Adipose tissue (tissue), 3 donors: ENCODE measurements around the gene SNX25. TPM values are rescaled to one million over a fixed set of nuclear protein-coding genes. Genes with fewer than 3 reads are reported as not detected.
"Not testable (repeated sequence)": the region's sequence is repeated elsewhere in the genome, so short reads cannot be mapped to it uniquely, and the experiment has no call there.

Experiments
- H3K27ac ChIP-seq: one replicate; pipeline ENCODE4 v1.5.1; 2013; ENCODE audit warnings: low read depth, low read length
- WGBS, 3 donors: extraction: QIAGEN DNeasy Blood & Tissue Kit; methylation state at CpG; one replicate each; pipeline ENCODE4 v1.1.7; 2013; 5-methylcytosine and 5-hydroxymethylcytosine counted together
- polyA plus RNA-seq, 3 donors: library from polyadenylated mRNA; stranded (reverse); fragments of 200-250 nt; gene quantifications; one replicate each; pipeline ENCODE4 v1.2.3, GENCODE V29; 2013
- donor health status: healthy with polysubstance abuse.
- donor health status: Bipolar disorder and iron deficiency.
- donor health status: healthy.

The SNX25 gene
- polyA plus RNA-seq, 3 donors: 4.3 to 7.4 (median 5.5) TPM

DNA sequence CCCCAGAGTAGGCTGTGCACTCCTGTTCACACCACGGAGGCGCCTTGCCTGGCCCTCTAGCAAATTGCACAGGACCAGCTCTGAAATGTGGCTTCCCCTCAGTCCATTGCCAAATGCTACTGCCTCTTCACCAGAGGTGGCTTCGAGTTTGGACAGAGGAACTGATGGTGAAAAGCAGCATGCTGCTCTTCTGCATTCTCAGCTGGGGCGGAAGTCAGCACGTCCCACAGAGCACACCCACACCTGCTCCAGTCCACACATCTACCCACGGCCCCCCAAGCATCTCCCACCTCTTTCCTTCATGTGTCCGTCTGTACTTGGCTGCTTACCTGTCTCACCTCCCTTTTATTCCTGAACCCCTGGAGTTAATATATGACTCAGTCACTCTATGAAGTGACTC is 142.8 kb downstream of the SNX25 start:
- WGBS, 3 donors: 86 to 91% (median 86%) methylated on average over 7 of the region's 7 CpGs
- no peak overlapping the region for H3K27ac ChIP-seq

DNA sequence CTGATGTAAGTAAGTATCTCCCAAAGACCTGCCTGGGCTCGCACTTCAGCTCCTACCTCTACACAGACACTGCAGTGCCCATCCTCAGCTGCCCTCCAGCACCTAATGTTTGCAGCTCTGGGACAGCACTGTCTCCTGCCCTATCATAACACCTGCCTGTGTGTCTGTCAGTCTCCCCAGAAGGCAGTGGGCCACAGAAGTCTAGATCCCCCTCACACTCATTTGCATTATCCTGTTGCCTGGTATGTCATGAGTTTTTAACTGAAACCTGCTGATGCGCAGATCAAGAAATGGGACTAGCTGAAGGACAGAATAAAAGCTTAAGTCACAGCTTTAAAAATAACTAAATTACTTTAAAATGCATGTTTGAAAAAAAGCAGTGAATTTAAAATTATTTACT is 143.3 kb downstream of the SNX25 start:
- WGBS, 3 donors: 95 to 100% (median 100%) methylated on average over 2 of the region's 2 CpGs

DNA sequence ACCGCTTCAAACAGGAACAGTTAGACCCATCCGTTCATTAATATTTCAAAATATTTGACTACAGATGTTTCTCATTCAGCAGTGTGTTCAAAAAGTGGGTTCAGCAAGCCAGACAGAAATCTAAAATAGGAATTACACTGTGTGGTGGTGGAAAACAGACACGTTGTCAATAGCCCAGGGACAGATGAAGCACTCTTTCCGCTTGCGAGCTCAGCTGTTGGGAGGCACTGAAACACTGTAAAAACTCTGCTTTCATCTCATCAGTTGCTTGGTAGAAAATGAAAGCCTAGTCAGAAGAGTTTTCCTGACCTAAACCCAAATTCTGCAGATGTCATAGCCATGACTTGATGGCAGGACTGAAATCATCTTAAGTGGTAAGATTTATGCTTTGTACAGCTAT is 147.8 kb downstream of the SNX25 start:
- WGBS, 3 donors: 89 to 93% (median 91%) methylated on average over 5 of the region's 5 CpGs
- no peak overlapping the region for H3K27ac ChIP-seq

More for the DNA sequence above, 143.3 kb downstream of the SNX25 start:
- no peak overlapping the region for H3K27ac ChIP-seq

DNA sequence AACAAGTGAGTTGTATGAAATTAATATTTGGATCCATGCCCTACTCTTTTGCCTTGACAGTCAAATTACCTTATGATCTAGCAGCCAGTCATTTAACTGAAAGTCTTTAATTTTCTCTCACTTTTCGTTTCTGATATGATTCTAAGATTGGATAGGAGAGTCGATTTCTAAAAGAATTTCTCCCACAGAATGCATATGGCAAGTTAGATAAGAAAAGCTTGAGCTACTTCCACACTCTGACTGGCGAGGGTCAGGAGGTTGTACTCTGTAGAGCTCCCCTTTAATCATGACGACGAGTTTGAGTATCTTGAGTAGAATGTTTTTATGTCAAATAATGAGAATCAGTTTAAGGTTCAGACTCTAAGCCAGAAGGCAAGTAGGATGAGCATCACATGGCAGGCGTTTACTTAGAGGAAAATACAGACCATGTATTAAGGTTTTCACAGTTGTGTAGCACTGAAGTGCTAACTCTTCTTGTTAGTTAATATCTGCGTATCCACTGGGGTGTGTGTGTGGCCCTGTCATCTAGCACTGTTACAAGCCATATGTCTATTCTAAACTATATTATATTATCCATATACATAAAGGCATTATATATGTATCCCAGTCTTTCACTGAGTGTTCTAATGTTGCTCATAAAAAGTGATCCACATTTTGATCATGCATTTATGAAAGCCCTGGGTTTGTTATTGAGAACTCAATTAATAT is 148.5 kb downstream of the SNX25 start:
- no peak overlapping the region for H3K27ac ChIP-seq
- 80 to 83% (median 80%) methylated on average over 7 of the region's 7 CpGs for WGBS, 3 donors

DNA sequence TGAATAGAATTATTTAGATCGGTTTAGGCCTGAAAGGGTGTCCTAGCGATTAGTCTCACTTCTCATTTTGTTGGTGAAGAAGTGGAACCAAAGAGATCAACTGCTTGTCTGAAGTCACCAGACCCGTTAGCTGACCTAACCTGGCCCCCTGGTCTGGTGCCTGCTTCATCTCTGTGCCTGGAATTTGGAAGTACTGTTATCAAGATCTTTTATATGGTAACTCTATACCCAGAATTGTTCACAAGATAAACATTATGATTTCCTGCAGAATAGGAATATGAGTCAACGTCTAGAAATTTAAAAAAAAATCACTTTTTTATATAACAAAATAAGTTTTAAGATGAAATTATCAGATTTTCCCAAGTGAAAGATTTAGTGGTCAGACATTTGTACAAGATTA is 149.1 kb downstream of the SNX25 start:
- WGBS, 3 donors: 84 to 93% (median 84%) methylated on average over 4 of the region's 4 CpGs
- H3K27ac ChIP-seq: no peak overlapping the region

DNA sequence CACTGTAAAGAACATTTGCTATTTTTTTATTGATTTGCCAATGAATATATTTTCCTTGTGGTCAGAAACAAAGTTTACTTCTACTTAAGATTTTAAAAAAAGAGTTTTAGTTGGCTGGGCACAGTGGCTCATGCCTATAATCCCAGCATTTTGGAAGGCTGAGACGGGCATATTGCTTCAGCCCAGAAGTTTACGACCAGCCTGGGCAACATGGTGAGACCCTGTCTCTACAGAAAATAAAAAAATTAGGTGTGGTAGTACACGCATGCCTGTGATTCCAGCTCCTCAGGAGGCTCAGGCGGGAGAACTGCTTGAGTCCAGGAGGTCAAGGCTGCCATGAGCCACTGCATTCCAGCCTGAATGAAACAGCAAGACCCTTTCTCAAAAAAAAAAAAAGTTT is 149.6 kb downstream of the SNX25 start:
- 95 to 99% (median 95%) methylated on average over 4 of the region's 4 CpGs for WGBS, 3 donors
- H3K27ac ChIP-seq: no peak overlapping the region

DNA sequence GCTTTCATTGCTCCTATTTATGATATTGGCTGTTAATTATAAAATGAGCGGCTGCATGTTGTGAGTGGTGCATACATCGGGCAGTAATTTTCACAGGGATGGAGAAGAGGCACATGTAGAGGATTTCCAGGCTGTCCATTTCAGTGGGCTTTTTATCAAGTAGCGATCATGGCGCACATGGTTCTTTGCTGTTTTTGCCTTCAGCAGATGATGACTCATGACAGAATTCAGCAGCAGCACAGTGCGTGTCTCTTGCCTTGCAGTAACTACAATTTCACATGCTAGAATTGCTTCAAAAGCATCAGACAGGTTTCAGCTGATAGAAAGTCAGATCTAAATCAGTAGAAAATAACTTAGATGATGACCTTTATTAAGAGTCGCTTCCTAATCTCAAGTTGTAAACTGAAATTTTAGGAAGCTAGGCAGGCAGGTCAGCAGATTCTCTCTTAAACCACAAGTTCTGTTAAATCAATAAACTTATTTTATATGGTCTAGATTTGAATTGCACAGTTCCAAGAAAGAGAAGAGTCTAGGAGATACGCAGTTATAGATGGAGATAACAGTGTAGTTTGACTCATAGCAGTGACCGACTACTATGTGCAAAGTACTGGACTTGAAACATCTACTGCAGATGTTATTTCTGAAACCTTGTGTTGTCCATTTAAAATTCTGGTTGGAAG is 150.5 kb downstream of the SNX25 start:
- H3K27ac ChIP-seq: no peak overlapping the region
- WGBS, 3 donors: 97 to 98% (median 98%) methylated on average over 8 of the region's 8 CpGs

DNA sequence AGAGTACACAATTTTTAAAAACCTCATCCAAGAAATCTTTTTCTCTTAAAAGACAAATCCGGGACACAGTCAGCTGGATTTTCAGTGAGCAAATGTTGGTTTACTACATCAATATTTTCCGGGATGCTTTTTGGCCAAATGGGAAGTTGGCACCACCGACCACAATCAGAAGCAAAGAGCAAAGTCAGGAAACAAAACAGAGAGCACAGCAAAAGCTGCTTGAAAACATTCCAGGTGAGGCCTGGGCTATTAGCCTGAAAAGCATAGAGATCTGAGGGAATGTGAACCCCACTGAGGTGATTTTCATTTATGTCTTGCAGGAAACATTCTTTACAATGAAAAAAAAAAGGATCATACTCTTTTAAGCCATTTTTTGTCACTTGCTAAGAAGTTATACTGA is 152.5 kb downstream of the SNX25 start:
- 45 to 76% (median 62%) methylated on average over 3 of the region's 3 CpGs for WGBS, 3 donors
- H3K27ac ChIP-seq: no peak overlapping the region

DNA sequence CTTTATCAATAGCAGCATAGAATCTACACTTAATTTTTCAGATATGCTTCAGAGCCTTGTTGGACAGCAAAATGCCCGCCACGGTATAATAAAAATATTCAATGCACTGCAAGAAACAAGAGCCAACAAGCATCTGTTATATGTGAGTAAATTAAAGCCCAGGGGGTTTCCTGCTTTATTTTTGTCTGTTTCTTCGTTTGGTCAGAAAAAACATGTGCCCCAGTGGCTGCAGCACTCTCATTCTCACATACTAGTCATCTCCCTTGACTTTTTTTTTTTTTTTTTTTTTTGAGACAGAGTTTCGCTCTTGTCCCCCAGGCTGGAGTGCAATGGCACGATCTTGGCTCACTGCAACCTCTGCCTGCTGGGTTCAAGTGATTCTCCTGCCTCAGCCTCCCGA is 153.2 kb downstream of the SNX25 start:
- 79 to 92% (median 86%) methylated on average over 6 of the region's 6 CpGs for WGBS, 3 donors
- not testable (repeated sequence) for H3K27ac ChIP-seq

DNA sequence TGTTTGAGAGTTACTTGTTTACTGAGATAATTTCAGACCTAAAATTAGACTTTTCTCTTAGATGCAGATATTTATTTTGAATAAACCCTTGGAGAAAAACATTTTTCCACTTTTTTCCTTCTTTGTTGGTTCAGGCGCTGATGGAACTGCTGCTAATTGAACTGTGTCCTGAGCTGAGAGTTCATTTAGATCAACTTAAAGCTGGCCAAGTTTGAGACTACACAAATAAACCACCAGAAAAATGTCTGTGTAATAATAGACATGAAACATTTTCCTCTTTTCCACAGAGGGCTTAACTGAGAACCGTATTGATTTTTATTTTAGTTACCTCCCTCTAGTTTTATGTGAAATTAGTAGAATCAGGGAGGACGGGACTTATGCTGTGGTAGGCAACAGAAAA is 153.9 kb downstream of the SNX25 start:
- WGBS, 3 donors: 31 to 86% (median 80%) methylated on average over 3 of the region's 3 CpGs
- H3K27ac ChIP-seq: no peak overlapping the region

DNA sequence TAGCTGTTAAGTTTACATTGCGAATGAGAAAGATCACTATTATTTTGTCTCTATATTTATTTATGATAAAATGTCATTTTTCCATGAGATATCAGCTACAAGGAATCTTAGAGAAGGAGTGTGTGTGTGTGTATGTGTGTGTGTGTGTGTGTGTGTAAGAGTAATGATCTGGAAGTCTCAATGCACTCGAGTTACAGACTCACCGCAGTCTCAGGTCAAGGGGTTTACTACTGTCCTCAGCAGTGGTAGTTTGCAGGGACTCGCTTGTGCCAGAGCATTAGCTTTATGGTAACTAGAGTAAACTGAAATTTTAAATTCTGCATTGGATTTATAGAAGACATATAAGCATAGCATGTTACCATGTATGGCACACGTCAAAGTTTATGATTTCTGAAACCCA is 155.5 kb downstream of the SNX25 start:
- no peak overlapping the region for H3K27ac ChIP-seq
- 72 to 94% (median 90%) methylated on average over 5 of the region's 5 CpGs for WGBS, 3 donors

DNA sequence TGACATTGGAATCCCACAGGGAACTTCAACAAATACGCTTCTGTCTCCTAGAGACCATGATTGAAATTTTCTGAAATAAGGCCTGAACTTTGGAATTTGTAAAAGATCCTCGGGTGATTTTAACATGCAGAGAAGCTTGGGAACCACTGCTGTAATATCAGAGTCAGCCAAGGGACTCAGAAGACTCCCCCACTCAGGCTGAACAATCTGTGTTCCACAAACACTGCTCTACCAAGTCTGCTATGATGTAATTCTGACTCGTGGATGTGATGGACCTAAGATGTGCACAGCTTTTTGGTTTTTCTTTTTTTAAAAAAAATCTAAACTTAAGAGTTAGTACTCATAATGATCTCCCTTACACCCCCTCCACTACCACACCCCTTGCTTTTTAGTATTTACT is 160.3 kb downstream of the SNX25 start:
- 60 to 71% (median 62%) methylated on average over 3 of the region's 3 CpGs for WGBS, 3 donors
- H3K27ac ChIP-seq: no peak overlapping the region

DNA sequence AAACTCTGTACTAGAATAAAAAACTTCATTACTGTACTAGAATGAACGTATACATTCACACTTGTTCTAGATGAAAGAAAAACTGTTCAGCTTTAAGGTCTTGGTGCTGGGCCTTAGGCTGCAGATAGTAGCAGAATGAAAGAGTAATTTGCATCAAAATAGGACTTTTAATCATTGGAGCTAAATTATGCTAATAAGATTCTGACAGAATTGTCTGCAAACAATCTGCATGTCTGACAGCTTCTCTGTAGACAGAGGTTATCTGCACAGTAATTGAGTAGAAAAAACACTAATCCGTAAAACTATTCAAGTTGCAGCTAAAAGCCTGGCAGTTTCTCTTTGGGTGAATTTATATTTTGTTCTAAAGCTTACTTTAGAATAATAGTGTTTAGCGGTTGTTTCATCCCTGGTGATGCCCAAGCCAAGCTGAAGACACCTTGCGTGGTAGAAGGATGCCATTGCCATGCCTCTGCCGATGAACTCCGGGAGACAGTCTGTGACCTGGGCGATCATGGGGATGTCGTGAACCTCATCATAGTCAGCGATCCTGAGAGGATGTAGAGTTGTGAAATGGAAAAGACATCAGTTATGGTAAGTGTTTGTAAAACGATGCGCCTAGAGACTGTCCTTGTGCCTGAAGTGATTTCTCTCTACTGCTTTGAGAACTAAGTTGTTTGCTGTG is 161.0 kb downstream of the SNX25 start:
- H3K27ac ChIP-seq: no peak overlapping the region
- 96 to 98% (median 96%) methylated on average over 11 of the region's 11 CpGs for WGBS, 3 donors

DNA sequence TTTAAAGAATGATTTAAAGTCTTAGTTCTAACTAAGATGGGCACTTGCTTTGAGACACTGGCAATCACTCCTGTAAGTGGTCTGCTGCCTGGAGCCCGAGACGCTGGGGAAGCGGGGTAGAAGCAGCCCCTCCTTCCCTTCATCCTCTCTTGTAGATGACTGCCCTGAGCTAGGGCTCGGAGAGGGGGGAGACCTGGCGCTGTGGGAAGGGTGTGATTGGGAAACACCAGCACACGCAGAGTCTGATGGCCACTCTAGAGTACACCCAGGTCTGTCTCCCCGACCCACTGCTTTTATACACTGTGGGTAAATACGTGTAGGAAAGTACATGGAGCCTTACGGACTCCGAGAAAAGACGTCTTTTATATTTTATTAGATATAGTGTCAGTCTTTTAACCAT is 162.3 kb downstream of the SNX25 start:
- 94 to 95% (median 95%) methylated on average over 11 of the region's 11 CpGs for WGBS, 3 donors
- no peak overlapping the region for H3K27ac ChIP-seq

DNA sequence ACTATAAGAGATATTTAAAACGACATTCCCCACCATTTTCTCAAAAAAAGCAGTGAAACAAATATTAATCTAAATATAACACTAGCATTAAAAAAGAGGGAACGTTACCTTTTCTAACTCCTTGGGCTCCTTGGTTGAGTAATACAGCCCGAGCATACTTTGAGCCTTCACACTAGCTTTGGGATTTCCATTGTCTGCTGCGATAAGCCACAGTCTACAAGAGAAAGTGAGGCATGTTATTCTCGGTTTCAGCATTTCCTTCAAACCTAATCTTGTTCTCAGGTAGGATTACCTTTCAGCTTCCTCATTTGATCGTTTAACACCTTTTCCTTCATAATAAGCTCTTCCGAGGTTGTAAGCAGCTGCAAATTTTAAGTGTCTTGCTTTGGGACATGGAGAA is 164.6 kb downstream of the SNX25 start:
- no peak overlapping the region for H3K27ac ChIP-seq
- WGBS, 3 donors: 75 to 84% (median 78%) methylated on average over 7 of the region's 7 CpGs

DNA sequence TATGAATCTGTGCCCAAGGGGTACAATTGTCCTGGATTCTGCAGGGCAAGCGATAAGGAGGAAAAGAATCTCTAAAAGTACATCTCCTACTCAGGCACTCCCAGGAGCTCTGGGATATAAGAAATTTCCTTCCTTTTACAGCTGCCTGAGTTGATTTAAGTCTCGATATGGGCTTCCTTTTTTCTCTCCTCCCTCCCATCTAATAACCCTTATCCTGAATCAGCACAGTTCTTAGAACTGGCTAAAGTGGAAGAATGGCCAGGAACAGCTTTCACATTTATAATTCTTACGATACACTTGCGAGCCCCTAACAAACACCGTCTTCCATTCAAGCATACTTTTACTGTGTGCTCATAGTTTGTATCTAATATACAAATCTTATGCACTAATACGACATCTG is 165.2 kb downstream of the SNX25 start:
- H3K27ac ChIP-seq: no peak overlapping the region
- WGBS, 3 donors: 46 to 88% (median 52%) methylated on average over 6 of the region's 6 CpGs

DNA sequence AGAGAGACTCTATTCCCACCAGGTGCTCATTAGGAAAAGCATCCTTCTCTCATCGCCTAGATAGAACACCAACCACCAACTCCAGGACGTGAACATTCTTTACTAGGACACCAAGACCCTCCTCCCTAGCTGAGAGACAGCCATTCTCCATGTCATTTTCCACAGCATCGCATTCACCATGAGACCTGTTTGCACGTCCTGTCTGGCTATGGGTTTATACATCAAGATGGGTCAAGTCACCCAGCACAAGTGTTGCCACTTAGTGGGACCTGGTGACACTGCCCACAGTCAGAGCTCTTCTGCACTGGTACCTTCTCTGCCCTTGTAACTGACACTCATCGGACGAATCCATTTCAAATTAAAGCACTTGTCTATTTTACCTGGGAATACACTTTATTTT is 168.9 kb downstream of the SNX25 start:
- WGBS, 3 donors: 87 to 97% (median 91%) methylated on average over 6 of the region's 6 CpGs
- no peak overlapping the region for H3K27ac ChIP-seq

DNA sequence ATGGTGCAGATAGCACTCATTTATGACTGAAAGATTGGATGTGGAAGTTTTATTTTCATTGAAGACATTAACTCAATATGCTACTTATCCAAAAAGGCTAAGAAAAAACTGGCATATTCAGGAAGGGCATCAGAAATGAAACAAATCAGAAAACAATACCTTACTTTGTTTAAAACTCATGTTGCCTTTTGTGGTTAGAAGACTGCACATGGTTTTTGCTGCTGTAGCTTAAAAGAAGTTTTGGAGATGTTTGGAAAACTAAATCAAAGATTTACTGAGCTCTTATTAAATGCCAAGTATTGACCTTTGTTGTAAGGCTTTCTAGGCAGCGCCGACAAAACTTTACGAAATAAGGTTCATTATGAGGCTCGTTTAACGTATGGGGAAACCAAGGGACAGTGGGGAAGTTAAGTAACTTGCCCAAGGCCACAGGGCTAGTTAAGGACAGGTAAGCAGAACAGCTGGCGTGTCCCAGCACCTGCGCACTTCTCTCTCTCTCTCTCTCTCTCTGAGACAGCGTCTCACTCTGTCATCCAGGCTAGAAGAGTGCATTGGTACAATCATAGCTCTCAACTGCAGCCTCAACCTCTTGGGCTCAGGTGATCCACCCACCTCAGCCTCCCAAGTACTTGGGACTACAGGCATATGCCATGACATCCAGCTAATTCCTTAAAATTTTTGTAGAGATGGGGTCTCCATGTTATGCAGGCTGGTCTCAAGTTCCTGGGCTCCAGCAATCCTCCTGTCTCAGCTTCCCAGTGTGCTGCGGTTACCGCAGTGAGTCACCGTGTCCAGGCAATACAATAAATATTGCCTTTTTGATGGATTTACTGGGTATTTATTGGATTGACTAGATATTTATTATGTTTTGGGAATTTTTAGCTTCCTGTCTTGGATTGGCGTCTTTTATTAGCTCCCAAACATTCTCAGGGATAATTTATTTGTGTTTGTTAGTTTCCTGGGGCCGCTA is 170.2 kb downstream of the SNX25 start:
- H3K27ac ChIP-seq: no peak overlapping the region

DNA sequence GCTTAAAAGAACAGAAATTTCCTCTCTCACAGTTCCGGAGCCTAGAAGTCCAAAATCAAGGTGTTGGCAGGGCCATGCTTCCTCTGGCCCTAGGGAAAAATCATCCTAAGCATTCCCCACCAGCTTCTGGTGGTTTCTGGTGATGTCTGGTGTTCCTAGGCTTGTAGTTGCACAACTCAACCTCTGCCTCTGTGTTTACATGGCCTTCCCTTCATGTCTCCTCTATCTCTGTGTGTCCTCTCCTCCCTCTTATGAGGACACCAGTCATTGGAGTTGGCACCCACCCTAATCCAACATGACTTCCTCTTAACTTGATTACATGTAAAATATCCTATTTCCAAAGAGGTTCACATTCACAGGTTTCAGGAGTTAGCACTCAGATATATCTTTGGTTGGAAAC is 170.9 kb downstream of the SNX25 start:
- no peak overlapping the region for H3K27ac ChIP-seq
- 94 to 100% (median 98%) methylated on average over 1 of the region's 1 CpG for WGBS, 3 donors

More for the DNA sequence above, 170.2 kb downstream of the SNX25 start:
- 67 to 91% (median 90%) methylated on average over 13 of the region's 13 CpGs for WGBS, 3 donors
